Heart left ventricle (tissue), 16 donors: ENCODE data around the gene DPP10. TPM values are rescaled to one million over a fixed set of nuclear protein-coding genes. Genes with fewer than 3 reads are reported as not detected.

Experiments used
- ATAC-seq, 4 donors: fragments of 200-7000 bp; cut with Tn5 transposase; one replicate each; pipeline ENCODE4 v1.9.1; 2020 to 2022; ENCODE audit warnings: moderate library complexity in 4 of 4, mild to moderate bottlenecking in 3 of 4, moderate number of reproducible peaks in 1 of 4
- DNase-seq, 5 donors: peaks; one replicate each; pipeline ENCODE4 v3.0.0-alpha.2; 2020
- H3K27ac ChIP-seq, 12 donors: fragments of 200-600 bp; sonication (generic) in 4 of 12; one replicate each; pipeline versions ENCODE4 v1.5.0 to v1.8.0; 2016 to 2022; ENCODE audit warnings: mild to moderate bottlenecking in 2 of 12
- H3K27me3 ChIP-seq, 9 donors: fragments of 200-600 bp; sonication (generic) in 2 of 9; one replicate each; pipeline versions ENCODE4 v1.5.1 to v1.8.0; 2016 to 2022; ENCODE audit warnings: mild to moderate bottlenecking in 3 of 9
- H3K36me3 ChIP-seq, 9 donors: fragments of 200-600 bp; sonication (generic) in 2 of 9; one replicate each; pipeline versions ENCODE4 v1.5.0 to v1.8.0; 2018 to 2022; ENCODE audit warnings: mild to moderate bottlenecking in 2 of 9
- H3K4me1 ChIP-seq, 12 donors: fragments of 200-600 bp; sonication (generic) in 4 of 12; one replicate each; pipeline versions ENCODE4 v1.5.0 to v1.8.0; 2016 to 2022; ENCODE audit warnings: mild to moderate bottlenecking in 3 of 12
- H3K4me3 ChIP-seq, 12 donors: fragments of 200-600 bp; sonication (generic) in 4 of 12; one replicate each; pipeline versions ENCODE4 v1.5.0 to v1.8.0; 2017 to 2022; ENCODE audit warnings: mild to moderate bottlenecking in 9 of 12, moderate library complexity in 4 of 12
- H3K9me3 ChIP-seq, 12 donors: fragments of 200-600 bp; sonication (generic) in 4 of 12; one replicate each; pipeline versions ENCODE4 v1.5.0 to v1.8.0; 2016 to 2022; ENCODE audit warnings: mild to moderate bottlenecking in 1 of 12
- CTCF ChIP-seq, 12 donors: fragments of 200-600 bp; sonication (generic) in 4 of 12; IDR thresholded peaks; one replicate each; pipeline versions ENCODE4 v1.5.0 to v1.8.0; 2018 to 2022; ENCODE audit warnings: antibody characterized with exemption in 12 of 12, mild to moderate bottlenecking in 5 of 12
- POLR2A ChIP-seq, 2 donors: fragments of 450-650 bp; IDR thresholded peaks; one replicate each; pipeline ENCODE4 v1.6.1; 2017; ENCODE audit warnings: antibody characterized with exemption in 2 of 2, mild to moderate bottlenecking in 2 of 2, moderate library complexity in 2 of 2
- WGBS, 4 donors: extraction: QIAGEN DNeasy Blood & Tissue Kit in 2 of 4; methylation state at CpG; one replicate each; pipeline versions ENCODE4 v1.1.5 to v1.1.7; 2013 to 2018; 5-methylcytosine and 5-hydroxymethylcytosine counted together
- intact Hi-C, 10 donors: fragments of 100-400 bp; cut with DNase I; formaldehyde crosslinking; loops; one replicate each; pipeline versions ENCODE4 v1.11.1 to v1.14.2; 2022
- polyA plus RNA-seq, 2 donors: library from polyadenylated mRNA; stranded (reverse); fragments of 200-250 nt; gene quantifications; one replicate each; pipeline ENCODE4 v1.2.3, GENCODE V29; 2013
- total RNA-seq, 9 donors: library from RNA; depleted of rRNA in 2 of 9; stranded (reverse); fragments of >200 nt in 2 of 9; fragmentation: NEBNext Ultra II Directional in 3 of 9; extraction: Animal tissue kit (Norgen Biotek cat#: 25700) in 3 of 9; gene quantifications; one replicate each; pipeline versions ENCODE4 v1.1.0 to v1.2.4, GENCODE V29; 2016 to 2023
- donor health status: ischemic (EF 13 %, LVEDD 7.1; RV severe dilation, severe dysfunction).
- donor health status: healthy with polysubstance abuse.
- donor health status: DM: no; HTN: yes; CAD: no.
- donor health status: DM: no; HTN: no; CAD: no.
- donor health status: ischemic (EF 25% LVEDD 6.9; RV normal size, moderate dysfunction).
- donor health status: ischemic (EF 25% LVEDD 5.7; RV mildly dilated, moderate dysfunction).
- donor health status: healthy.
- donor health status: DM: yes; HTN: yes; CAD: no.
- donor health status: ischemic (EF 35%, LVEDD 5.7; RV mildly dilated, moderate dysfunction).
- donor health status: nonischemic (EF 11% LVEDD 7.7; RV severe dilation, severe dysfunction).
- donor health status: DM: yes; HTN: yes; CAD: no.
- donor health status: PGD.
- donor health status: ischemic (EF 29% LVEDD 5.4; RV normal size, mild dysfunction).
- donor health status: nonischemic (EF 23%, LVEDD 6.1; RV moderate dilation, normal function).

DPP10 gene
- total and polyA plus RNA-seq, 11 donors = 0.88 TPM; not detected in 10

- 78 to 87% (median 83%) methylated on average over 4 of the region's 4 CpGs for WGBS, 4 donors
Measured at GRCh38 chr2:114933671-114934241, 491.3 kb downstream of the DPP10 start.

GRCh38 chr2:114935031-114935430, 492.6 kb downstream of the DPP10 start:
- TF ChIP-seq POLR2A (IDR thresholded peaks at IDR 0.05) (no peak), CTCF (IDR thresholded peaks at IDR 0.05) (no peak)
- Histone ChIP-seq H3K9me3 (peaks cover 0 to 9% (median 0%) of the 10 kb centered on the region in 12 donors), H3K4me1 (no peaks in the 10 kb centered on the region), H3K27ac (no peak overlapping the region), H3K4me3 (no peak overlapping the region), H3K36me3 (no peaks in the 10 kb centered on the region), H3K27me3 (no peaks in the 10 kb centered on the region)
- ATAC-seq = no peak
- 83 to 89% (median 87%) methylated on average over 7 of the region's 7 CpGs for WGBS, 4 donors
- DNase-seq = no peak
- intact Hi-C loops = no loop called here

More at GRCh38 chr2:114933671-114934241, 491.3 kb downstream of the DPP10 start:
- peaks cover 0 to 19% (median 5%) of the 10 kb centered on the region in 12 donors for H3K9me3 ChIP-seq
- TF ChIP-seq CTCF (IDR thresholded peaks at IDR 0.05) (no peak), POLR2A (IDR thresholded peaks at IDR 0.05) (no peak)
- H3K4me3 ChIP-seq = no peak overlapping the region
- H3K27me3 ChIP-seq = no peaks in the 10 kb centered on the region
- ATAC-seq = no peak
- H3K36me3 ChIP-seq = no peaks in the 10 kb centered on the region
- H3K4me1 ChIP-seq = no peaks in the 10 kb centered on the region
- no peak overlapping the region for H3K27ac ChIP-seq
- intact Hi-C loops = no loop called here
- no peak for DNase-seq

- TF ChIP-seq POLR2A (IDR thresholded peaks at IDR 0.05) (no peak), CTCF (IDR thresholded peaks at IDR 0.05) (no peak)
- Histone ChIP-seq H3K9me3 (peaks cover 0 to 3% (median 0%) of the 10 kb centered on the region in 12 donors), H3K36me3 (no peaks in the 10 kb centered on the region), H3K27ac (no peak overlapping the region), H3K4me1 (no peaks in the 10 kb centered on the region), H3K27me3 (no peaks in the 10 kb centered on the region), H3K4me3 (no peak overlapping the region)
- 74 to 79% (median 76%) methylated on average over 9 of the region's 9 CpGs for WGBS, 4 donors
- DNase-seq (no peak), ATAC-seq (no peak)
- intact Hi-C loops = no loop called here
Measured at GRCh38 chr2:114937366-114937930, 495.0 kb downstream of the DPP10 start.

GRCh38 chr2:114940785-114941458, 498.5 kb downstream of the DPP10 start:
- H3K4me1 ChIP-seq = no peaks in the 10 kb centered on the region
- no peak overlapping the region for H3K27ac ChIP-seq
- ATAC-seq (no peak), DNase-seq (no peak)
- no peaks in the 10 kb centered on the region for H3K36me3 ChIP-seq
- 71 to 81% (median 74%) methylated on average over 3 of the region's 3 CpGs for WGBS, 4 donors
- H3K9me3 ChIP-seq = no peaks in the 10 kb centered on the region
- intact Hi-C loops = no loop called here
- H3K27me3 ChIP-seq = no peaks in the 10 kb centered on the region
- TF ChIP-seq POLR2A (IDR thresholded peaks at IDR 0.05) = no peak
- TF ChIP-seq CTCF (IDR thresholded peaks at IDR 0.05) = no peak
- H3K4me3 ChIP-seq = no peak overlapping the region
